Measurements from ENCODE around the gene ULK2.
"Not testable (repeated sequence)": the region's sequence is repeated elsewhere in the genome, so short reads cannot be mapped to it uniquely, and the experiment has no call there.

- not testable (repeated sequence) for TF ChIP-seq CTCF, POLR2A (IDR thresholded peaks at IDR 0.05)
Measured at GRCh38 chr17:19860647-19861177, 7.0 kb downstream of the ULK2 start.

All from uterus (tissue), 2 donors.